OCI-LY3 (cell line): Measurements from ENCODE around the gene TIPIN.

Experiments used
- CTCF ChIP-seq: fragments of 200-600, 300-600 bp; sonication (generic); IDR thresholded peaks from 2 replicates; pipeline ENCODE4 v1.5.1; 2014; ENCODE audit warnings: antibody characterized with exemption, low read length, low read depth
- EZH2phosphoT487 ChIP-seq: fragments of 200-600 bp; shearing (Covaris generic); IDR thresholded peaks from 2 replicates; pipeline ENCODE4 v1.6.1; 2018; ENCODE audit warnings: antibody characterized with exemption, mixed run types, low read depth

GRCh38 chr15:66388576-66388975 is 32.1 kb upstream of the TIPIN start:
- no peak for TF ChIP-seq CTCF
- TF ChIP-seq EZH2phosphoT487: no peak
